Vagina (tissue), 2 donors: ENCODE data around the gene BACH1.

Experiments
- CTCF ChIP-seq, 3 experiments: fragments of 450-650 bp in 2 of 3; fragments of 200-600 bp in 1 of 3; sonication (generic) in 1 of 3; IDR thresholded peaks; one replicate each; pipeline ENCODE4 v1.5.1; 2017 to 2019; ENCODE audit warnings: antibody characterized with exemption in 3 of 3, mild to moderate bottlenecking in 2 of 3, moderate library complexity in 2 of 3
- POLR2A ChIP-seq, 2 donors: fragments of 450-650 bp; IDR thresholded peaks; one replicate each; pipeline ENCODE4 v1.6.1; 2017; ENCODE audit warnings: antibody characterized with exemption in 2 of 2, mild to moderate bottlenecking in 2 of 2, moderate library complexity in 2 of 2
- POLR2AphosphoS5 ChIP-seq, 2 donors: sonication (generic); formaldehyde crosslinking; IDR thresholded peaks; one replicate each; pipeline ENCODE4 v1.9.0; 2017; ENCODE audit warnings: antibody characterized with exemption in 2 of 2, mild to moderate bottlenecking in 2 of 2, low read depth in 1 of 2; ENCODE audit not compliant: insufficient read depth in 1 of 2

GRCh38 chr21:29299916-29300806, 1.4 kb downstream of the BACH1 start:
- TF ChIP-seq CTCF (IDR thresholded peaks at IDR 0.05): no peak
- TF ChIP-seq POLR2AphosphoS5 (IDR thresholded peaks at IDR 0.05; ENCODE audit: insufficient read depth in 1 of 2, low read depth in 1 of 2): peak in 1 of 2 donors; percentile 35
- TF ChIP-seq POLR2A (IDR thresholded peaks at IDR 0.05): no peak
